ENCODE measurements around the gene SETD6. TPM values are rescaled to one million over a fixed set of nuclear protein-coding genes. Genes with fewer than 3 reads are reported as not detected.

SETD6 gene
- polyA plus RNA-seq, 1 donor = 47.0 TPM

GRCh38 chr16:58492735-58493134 is 22.6 kb upstream of the SETD6 start:
- DNase-seq = no peak

- DNase-seq = no peak
Observed at GRCh38 chr16:58493756-58494431, 21.4 kb upstream of the SETD6 start.

- DNase-seq = peak; percentile 94
Observed at GRCh38 chr16:58494981-58495520, 20.3 kb upstream of the SETD6 start.

DNA sequence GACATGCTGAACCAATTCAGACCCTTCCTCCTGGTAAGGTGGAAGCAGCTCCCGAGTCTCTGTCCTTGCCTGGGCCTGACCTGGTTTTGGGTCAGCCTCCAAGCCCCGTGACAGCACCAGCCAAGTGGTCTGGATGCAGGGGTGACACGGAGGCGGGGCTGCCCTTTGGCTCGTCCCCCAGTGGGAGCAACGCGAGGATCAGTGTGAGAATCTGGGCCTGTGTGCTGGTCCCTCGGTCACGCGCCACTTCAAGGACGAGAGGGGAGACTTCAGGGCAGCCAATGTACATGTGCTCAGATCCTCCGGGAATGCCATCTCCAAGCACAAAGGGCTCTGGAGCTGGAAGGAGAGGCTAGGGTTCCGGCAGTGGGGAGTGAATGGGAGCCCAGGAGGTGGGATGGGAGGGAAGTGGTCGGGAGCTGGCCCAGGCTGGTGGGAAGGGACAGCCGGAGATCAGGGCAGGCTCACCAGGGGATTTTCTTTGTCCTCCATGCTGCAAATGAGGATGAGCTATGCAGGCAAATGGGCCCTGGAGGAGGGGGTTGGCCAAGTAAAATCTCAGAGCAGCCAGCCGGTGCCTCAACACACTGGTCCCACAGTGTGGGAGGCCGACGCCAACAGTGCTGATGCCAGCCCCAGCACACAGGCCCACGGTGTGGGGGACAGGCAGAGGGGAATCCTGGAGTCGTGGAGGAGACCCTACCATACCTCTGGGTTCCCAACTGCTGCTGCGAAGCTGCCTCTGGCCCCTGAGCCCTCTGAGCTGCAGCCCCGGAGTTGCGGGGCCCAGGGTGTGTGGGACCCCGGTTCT is 19.6 kb upstream of the SETD6 start:
- no peak for DNase-seq

- DNase-seq = no peak
Observed at GRCh38 chr16:58497468-58497867, 17.8 kb upstream of the SETD6 start.

GRCh38 chr16:58497935-58498334 is 17.4 kb upstream of the SETD6 start:
- DNase-seq = no peak

DNA sequence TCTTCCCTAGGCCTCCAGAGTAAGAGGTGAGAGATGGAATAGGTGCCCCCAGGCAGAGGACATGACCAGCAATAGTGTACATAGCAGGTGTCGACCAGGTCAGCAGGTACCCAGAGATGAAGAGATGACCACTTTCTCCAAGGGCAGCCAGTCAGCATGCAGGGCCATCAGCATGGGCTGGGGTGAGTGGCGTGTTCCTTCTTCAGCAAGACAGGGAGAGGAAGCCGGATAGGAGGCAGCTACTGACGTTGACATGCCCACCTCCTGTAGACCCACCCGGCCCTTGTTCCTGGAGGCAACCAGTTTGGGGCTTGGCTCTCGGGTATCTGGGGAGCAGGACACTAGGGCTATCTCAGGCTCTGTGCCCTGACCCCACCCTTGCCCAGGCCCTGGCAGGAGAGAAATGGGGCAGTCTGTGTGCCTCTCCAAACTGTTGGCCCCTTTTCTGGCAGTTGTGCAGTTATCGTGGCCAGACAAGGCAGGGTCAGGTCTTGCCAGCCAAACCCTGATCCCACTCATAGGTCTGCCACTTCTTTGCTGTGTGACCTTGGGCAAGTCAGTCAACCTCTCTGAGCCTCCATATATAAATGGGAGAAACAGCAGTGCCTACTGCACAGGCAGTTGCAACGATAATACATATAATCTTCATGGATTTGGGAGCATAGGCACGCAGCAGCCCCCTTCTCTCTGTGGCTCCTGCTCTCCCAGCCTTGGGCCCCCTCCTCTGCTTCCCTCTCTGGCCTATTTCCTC is 16.8 kb upstream of the SETD6 start:
- DNase-seq = no peak

DNA sequence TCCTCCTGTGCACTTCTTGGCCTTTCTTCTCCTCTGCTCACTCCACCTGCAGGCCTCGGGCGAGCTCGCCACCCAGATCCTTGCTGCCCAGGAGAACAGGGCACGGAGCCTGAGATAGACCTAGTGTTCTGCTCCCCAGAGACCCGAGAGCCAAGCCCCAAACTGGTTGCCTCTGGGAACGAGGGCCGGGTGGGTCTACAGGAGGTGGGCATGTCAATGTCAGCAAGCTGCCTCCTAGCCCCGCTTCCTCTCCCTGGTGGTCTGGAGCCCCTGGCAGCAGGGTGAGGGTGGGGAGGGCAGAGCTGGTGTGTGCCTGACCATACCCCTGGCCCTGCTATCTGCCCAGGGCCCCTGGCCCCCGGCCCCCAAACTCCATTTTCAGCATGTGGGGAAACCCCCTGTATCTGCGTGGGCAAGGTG is 16.2 kb upstream of the SETD6 start:
- no peak for DNase-seq

GRCh38 chr16:58499615-58500351 is 15.5 kb upstream of the SETD6 start, which contains the start of gene NDRG4:
TSS of gene NDRG4 (plus strand) at chr16:58500143. CDS start at chr16:58500249, 106 bp downstream.
- DNase-seq = peak; percentile 83

GRCh38 chr16:58500430-58501241 is 14.7 kb upstream of the SETD6 start:
- no peak for DNase-seq

DNA sequence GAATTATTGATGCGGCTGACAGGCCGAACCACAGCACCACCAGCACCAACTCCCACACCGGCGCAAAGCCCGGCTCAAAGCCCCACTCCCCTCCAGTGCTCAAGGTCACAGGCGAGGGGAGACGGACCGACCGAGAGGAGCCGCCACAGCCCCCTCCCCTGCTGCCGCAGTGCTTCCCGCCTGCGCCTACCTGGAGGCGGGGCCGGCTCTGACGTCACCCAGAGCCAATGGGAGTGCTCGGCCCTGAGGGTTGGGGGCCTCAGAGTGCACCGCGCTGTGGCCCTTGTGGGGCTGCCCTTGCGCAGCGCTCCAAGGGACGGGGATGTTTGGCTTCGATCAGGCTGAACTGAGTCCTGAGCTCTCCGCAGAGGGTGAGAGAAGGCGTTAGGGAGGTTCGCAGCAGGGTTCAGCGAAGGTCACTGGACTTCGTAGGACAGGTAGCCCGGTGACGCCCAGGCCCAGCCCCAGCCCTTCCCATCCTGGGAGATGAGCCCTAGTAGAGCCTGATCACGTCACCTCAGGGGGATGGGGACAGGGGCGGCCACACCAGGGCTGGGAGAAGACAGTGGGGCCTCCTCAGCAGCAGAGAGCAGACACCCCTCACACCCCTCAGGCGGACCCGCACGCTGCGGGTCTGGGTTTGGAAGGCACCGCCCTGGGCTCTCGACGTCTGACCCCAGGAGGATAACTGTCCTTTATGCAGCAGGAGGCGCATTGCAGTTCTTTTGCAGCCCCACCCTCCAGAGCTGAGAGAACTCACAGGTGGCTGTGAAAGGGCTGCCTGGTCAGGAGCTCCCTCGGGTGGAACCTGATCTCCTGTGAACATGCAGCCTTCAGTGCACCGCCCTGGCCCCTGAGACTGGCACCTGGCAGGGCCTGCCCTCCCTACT is 13.8 kb upstream of the SETD6 start:
- DNase-seq = peak; percentile 72

DNA sequence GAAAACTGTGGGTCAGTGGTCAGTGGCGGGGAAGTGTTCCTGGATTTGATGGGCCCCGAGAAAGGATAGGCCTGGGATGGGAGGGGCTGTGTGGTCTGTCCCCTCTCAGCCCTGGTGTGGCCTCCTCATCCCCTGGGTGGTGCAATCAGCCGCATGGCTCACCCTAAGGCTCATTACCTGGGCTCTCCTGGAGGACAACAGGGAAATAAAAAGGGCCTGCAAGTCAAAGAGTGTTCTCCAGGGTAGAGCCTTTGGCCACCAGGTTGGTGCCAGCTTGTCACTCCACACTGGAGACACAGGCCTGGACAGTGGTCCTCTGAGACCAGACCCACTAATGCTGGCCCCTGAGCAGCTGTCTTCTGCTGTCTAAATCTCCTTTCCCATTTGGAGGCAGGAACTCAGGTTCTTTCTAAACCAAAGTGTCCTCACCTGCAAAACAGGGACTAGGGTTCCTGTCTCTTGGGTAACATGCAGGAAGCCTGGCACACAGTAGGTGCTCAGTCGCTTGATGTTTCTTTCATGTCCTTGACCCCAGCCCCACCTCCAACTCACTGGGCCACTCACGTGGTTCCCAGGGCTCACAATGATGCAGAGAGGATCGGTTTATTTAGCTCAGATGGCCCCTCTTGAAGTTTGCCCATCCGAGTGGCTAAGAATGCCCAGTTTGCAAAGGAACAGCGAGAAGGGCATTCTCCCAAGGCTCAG is 12.9 kb upstream of the SETD6 start:
- no peak for DNase-seq

DNA sequence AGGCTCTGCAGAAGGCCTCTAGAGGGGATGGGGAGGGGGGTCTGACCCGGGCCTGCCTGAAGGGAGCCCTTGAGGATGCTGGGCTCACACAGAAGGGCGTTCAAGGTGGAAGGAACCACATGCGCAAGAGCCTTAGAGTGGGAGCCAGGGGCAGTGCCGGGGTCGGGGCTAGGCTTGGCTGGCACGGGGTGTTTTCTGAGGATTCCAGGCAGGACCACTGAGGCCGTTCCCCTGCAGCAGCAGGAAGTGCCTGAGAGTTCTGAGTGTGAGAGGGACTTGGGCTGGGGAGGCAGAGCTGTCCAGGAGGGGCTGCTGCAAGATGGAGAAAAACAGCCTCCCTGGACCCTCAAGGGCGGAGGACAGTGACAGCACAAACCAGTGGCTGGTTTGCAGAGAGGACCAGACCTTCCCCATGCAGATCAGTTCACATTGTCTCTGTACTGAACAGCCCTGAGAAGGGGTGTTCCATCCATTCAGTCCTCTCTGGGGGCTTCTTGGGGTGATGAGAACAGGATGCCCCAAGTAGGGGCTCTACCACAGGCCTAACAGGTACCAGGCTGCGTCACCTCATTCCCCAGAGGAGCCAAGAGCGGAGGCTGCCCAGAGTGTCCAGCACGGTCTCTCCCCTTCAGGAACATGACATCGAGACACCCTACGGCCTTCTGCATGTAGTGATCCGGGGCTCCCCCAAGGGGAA is 12.0 kb upstream of the SETD6 start:
- DNase-seq = no peak

DNA sequence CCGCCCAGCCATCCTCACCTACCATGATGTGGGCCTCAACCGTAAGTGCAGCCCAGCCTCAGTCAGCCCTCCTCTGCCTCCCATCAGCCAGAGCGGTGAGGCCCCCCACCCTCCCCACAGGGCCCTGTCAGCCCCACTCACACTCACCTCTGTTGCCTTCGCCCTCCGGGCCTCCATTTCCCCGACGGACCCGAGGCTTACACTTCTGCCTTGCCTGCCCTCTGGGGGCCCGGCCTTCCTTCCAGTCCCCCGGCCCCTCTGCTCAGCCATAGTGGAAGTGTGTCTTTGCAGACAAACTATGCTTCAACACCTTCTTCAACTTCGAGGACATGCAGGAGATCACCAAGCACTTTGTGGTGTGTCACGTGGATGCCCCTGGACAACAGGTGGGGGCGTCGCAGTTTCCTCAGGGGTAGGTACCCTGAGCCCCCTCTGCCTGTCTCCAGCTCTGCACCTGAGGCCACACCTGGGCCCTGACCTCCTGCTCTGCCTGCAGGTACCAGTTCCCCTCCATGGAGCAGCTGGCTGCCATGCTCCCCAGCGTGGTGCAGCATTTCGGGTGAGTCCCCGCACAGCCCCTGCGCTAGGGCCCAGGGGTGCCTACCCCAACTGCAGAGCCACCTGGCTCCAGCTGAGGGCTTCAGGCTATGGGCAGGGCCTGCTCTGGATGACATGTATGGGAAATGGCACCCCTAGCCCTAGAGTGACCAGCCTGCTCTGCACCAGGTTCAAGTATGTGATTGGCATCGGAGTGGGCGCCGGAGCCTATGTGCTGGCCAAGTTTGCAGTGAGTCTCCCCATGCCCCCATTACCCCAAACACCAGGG is 11.2 kb upstream of the SETD6 start:
- no peak for DNase-seq

- no peak for DNase-seq
Observed at GRCh38 chr16:58506241-58507194, 8.8 kb upstream of the SETD6 start.

All from left kidney (tissue), 2 donors.